WERI-Rb-1 (cell line): ENCODE measurements around the gene BHMT.
A peak's percentile ranks its signal among the peaks of the same experiment; 100 is the strongest.

Experiments
- DNase-seq: peaks from one replicate; pipeline ENCODE4 v3.0.0-alpha.2; 2020
- H3K27ac ChIP-seq: fragments of 250-450 bp; sonication (Bioruptor Pico); 2 replicates; pipeline ENCODE4 v1.5.1; 2020; ENCODE audit warnings: mild to moderate bottlenecking, moderate library complexity
- H3K27me3 ChIP-seq: fragments of 250-450 bp; sonication (Bioruptor Pico); 2 replicates; pipeline ENCODE4 v1.5.1; 2021; ENCODE audit warnings: mild to moderate bottlenecking, low read depth, moderate library complexity; ENCODE audit not compliant: insufficient read depth, severe bottlenecking
- H3K36me3 ChIP-seq: fragments of 250-450 bp; sonication (Bioruptor Pico); 2 replicates; pipeline ENCODE4 v1.5.1; 2020; ENCODE audit warnings: mild to moderate bottlenecking, moderate library complexity
- H3K4me3 ChIP-seq: 2 replicates; pipeline ENCODE4 v1.5.1; 2011; ENCODE audit warnings: low read depth, mild to moderate bottlenecking, control low read depth, low read length
- H3K9me3 ChIP-seq: fragments of 250-450 bp; sonication (Bioruptor Pico); 2 replicates; pipeline ENCODE4 v1.5.1; 2021; ENCODE audit warnings: mild to moderate bottlenecking, moderate library complexity; ENCODE audit not compliant: severe bottlenecking
- CTCF ChIP-seq: IDR thresholded peaks from 2 replicates; pipeline ENCODE4 v1.5.1; 2011; ENCODE audit warnings: low read depth, mild to moderate bottlenecking, control low read depth, inconsistent platforms, low read length

The BHMT gene

GRCh38 chr5:79133657-79134451 lies 22.2 kb downstream of the BHMT start:
- TF ChIP-seq CTCF = peak; percentile 70
- no peaks in the 10 kb centered on the region for H3K9me3 ChIP-seq
- peak overlapping the region; percentile 84 for H3K27ac ChIP-seq
- DNase-seq = peak; percentile 81
- H3K27me3 ChIP-seq = no peaks in the 10 kb centered on the region
- H3K4me3 ChIP-seq = peak overlapping the region; percentile 24
- no peaks in the 10 kb centered on the region for H3K36me3 ChIP-seq

DNA sequence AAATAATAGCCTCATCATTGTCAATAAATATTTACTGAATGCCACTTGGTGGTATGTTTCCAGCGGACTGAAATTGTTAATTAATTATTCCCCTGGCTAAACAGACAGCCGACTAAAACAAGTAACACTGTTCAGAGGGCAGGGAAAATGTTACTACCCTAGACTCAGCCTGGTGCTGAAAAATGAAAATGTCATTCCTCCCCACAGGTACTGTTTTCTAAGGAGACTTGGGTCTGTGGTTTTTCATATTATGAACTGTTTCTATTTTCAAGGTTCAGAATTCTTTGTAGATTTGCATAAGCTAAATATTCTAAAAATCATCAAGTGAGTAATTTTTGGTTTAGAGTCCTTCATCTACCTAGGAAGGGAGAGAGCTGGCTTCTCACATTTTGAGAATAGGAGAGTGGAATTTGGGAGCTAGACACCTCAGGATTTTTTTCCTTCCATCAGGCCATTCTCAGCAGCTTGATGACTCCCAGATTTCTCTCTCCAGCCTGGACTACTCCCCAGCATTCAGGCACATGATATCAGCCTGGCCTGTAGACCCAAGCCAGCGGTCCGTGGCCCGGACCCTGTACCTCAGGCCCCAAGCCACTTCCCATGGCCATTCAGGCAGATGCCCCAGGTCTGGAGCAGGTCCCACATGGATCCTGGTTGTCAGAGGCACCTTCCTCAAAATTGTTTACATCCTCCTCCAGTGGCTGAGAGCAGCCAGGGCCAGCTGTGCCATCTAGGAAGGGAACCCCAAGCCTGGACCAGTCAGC lies 24.4 kb downstream of the BHMT start:
- no peak for DNase-seq
- Histone ChIP-seq H3K27ac (no peak overlapping the region), H3K36me3 (no peaks in the 10 kb centered on the region), H3K9me3 (peaks cover 3% of the 10 kb centered on the region), H3K4me3 (no peak overlapping the region), H3K27me3 (no peaks in the 10 kb centered on the region)
- TF ChIP-seq CTCF = no peak

DNA sequence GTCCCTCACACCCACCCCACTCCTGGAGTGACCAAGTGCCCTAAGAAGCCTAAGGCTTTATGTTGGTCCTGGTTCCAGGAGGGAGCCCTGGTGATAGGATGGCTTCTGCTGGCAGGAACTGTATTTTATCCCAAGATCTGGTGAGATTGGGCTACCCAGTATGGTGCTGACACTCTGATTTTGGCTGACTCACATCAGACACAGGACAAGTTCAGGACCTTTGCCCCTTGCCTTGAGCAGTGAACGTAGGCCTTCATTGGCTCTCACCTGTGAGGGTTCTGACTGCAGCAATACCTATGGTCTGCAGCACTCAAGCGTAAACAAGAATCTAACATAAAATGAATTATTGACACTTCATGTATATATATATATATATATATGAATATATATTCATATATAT lies 25.0 kb downstream of the BHMT start:
- no peak for TF ChIP-seq CTCF
- Histone ChIP-seq H3K36me3 (no peaks in the 10 kb centered on the region), H3K27me3 (no peaks in the 10 kb centered on the region), H3K9me3 (peaks cover 3% of the 10 kb centered on the region), H3K4me3 (no peak overlapping the region), H3K27ac (no peak overlapping the region)
- no peak for DNase-seq

GRCh38 chr5:79140553-79140952 lies 28.9 kb downstream of the BHMT start:
- no peak overlapping the region for H3K4me3 ChIP-seq

GRCh38 chr5:79143684-79144379 lies 32.2 kb downstream of the BHMT start:
- peak; percentile 25 for DNase-seq
- Histone ChIP-seq H3K4me3 (no peak overlapping the region), H3K36me3 (no peaks in the 10 kb centered on the region), H3K27me3 (no peaks in the 10 kb centered on the region), H3K9me3 (peaks cover 3% of the 10 kb centered on the region), H3K27ac (no peak overlapping the region; the same call in 1 of the 2 replicates)
- no peak for TF ChIP-seq CTCF

More at GRCh38 chr5:79140553-79140952, 28.9 kb downstream of the BHMT start:
- H3K27me3 ChIP-seq = no peaks in the 10 kb centered on the region
- no peak overlapping the region for H3K27ac ChIP-seq
- H3K9me3 ChIP-seq = peaks cover 3% of the 10 kb centered on the region
- TF ChIP-seq CTCF = no peak
- no peak for DNase-seq
- no peaks in the 10 kb centered on the region for H3K36me3 ChIP-seq
